ENCODE results near the gene RAB24. TPM values are rescaled to one million over a fixed set of nuclear protein-coding genes. Genes with fewer than 3 reads are reported as not detected.

The RAB24 gene
- total RNA-seq, 2 experiments from 2014 or later: 14.1 to 19.8 TPM

Other genes with a start within 250 kb of the RAB24 start
- 1 to 10 TPM; 2.6 TPM for gene FGFR4, start 216.8 kb downstream of the RAB24 start, total RNA-seq
- gene NSD1, start 169.9 kb downstream of the RAB24 start, total RNA-seq: 10 to 100 TPM; 71.8 to 75.2 TPM
- 10 to 100 TPM; 15.5 to 23.7 TPM for gene PRELID1, start 80 bp upstream of the RAB24 start, total RNA-seq
- 1 to 10 TPM; 6.2 to 8.5 TPM for gene MXD3, start 8.2 kb upstream of the RAB24 start, total RNA-seq
- gene LMAN2, start 47.9 kb upstream of the RAB24 start, total RNA-seq: 10 to 100 TPM; 49.0 to 61.4 TPM
- 10 to 100 TPM; 22.7 to 23.5 TPM for gene RGS14, start 54.2 kb upstream of the RAB24 start, total RNA-seq
- not detected for gene SLC34A1, start 80.7 kb upstream of the RAB24 start, total RNA-seq
- not detected for gene PFN3, start 96.9 kb upstream of the RAB24 start, total RNA-seq
- gene F12, start 105.8 kb upstream of the RAB24 start, total RNA-seq: not detected
- gene GRK6, start 123.0 kb upstream of the RAB24 start, total RNA-seq: 100 to 1,000 TPM; 133 to 139 TPM
- gene PRR7, start 143.1 kb upstream of the RAB24 start, total RNA-seq: 10 to 100 TPM; 21.0 TPM
- 10 to 100 TPM; 16.2 to 19.9 TPM for gene DBN1, start 169.9 kb upstream of the RAB24 start, total RNA-seq
- 1 to 10 TPM; 6.6 to 7.1 TPM for gene PDLIM7, start 193.9 kb upstream of the RAB24 start, total RNA-seq
- 1 to 10 TPM; 1.1 to 1.2 TPM for gene DOK3, start 206.1 kb upstream of the RAB24 start, total RNA-seq
- 10 to 100 TPM; 66.8 to 71.0 TPM for gene DDX41, start 213.2 kb upstream of the RAB24 start, total RNA-seq